ENCODE measurements around the gene TSGA10IP.

- TF ChIP-seq ATF3 (IDR thresholded peaks at IDR 0.05; ENCODE audit: borderline replicate concordance, extremely low read depth, low read depth, low read length) (no peak), CBX5 (IDR thresholded peaks at IDR 0.05; ENCODE audit: low read depth) (peak; percentile 95; the same call in 1 of the 2 replicates), FOS (IDR thresholded peaks at IDR 0.05; ENCODE audit: borderline replicate concordance, extremely low read depth, insufficient read length) (no peak), YY1 (IDR thresholded peaks at IDR 0.05; ENCODE audit: low read depth, low read length) (peak; percentile 30; the same call in 1 of the 2 replicates), EZH2 (IDR thresholded peaks at IDR 0.05; ENCODE audit: borderline replicate concordance, control insufficient read depth, low read depth, low read length) (no peak)
Observed at GRCh38 chr11:65919141-65919572, 26.1 kb upstream of the TSGA10IP start, which contains the start of gene DRAP1.
